NCI-H2171 treated with DMSO at 0.1 percent for 48 hours (cell line): ENCODE data around the gene KRT3.
A peak's percentile ranks its signal among the peaks of the same experiment; 100 is the strongest.

Experiments used
- DNase-seq: peaks from one replicate; lab custom pipeline; 2025; lab: John Stamatoyannopoulos, UW

Gene KRT3

DNA sequence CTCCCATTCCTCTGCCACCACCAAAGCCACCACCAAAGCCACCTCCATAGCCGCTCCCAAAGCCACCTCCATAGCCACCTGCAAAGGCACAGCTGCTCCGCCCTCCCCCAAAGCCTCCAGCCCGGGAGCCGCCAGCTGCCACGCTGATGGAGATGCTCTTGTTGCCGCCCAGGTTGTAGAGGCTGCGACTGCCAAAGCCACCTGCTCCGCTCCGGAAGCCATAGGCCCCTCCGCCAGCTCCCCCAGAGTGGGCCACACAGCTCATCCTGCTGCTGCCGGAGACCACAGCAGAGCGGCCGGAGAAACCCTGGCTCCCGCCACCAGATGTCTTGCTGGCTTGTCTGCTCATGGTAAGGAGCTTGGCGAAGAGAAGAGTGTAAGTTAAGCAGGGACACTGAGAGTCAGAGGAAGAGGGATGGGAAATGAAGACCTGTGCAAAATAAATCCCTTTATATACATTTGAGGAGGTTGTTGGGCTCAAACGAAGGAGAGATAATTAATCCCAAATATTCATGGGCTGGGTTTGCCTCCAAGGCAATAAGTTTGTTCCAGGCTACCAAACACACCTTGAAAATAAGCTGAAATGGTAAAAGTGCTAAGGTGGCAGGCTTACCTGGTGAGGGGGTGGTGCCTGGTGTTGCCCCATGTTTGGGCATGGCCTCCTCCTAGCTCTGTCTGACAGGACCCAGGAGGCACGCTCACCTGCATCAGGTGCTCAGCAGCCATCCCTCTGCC, at the start of gene KRT3:
Gene KRT3 (minus strand): TSS at position 424 of the 735 bp plus-strand sequence. CDS start 75 bp downstream, at position 349.
- DNase-seq = peak; percentile 90

DNA sequence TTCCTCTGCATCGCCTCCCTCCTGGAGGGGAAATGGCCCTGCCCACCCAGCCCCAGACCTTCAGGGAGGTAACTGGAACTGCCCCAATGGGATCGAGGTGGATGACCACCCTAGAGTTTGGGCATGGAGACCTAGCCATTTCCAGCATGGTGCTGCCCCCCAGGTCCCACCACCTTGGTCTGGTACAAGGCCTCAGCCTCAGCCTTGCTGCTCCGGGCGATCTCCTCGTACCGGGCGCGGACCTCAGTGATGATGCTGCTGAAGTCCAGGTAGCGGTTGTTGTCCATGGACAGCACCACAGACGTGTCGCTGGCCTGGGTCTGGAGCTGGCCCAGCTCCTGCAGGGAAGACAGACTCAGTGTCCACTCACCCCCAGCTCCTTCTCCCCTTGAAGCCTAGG, 48.5 kb upstream of the KRT3 start:
- no peak for DNase-seq

DNA sequence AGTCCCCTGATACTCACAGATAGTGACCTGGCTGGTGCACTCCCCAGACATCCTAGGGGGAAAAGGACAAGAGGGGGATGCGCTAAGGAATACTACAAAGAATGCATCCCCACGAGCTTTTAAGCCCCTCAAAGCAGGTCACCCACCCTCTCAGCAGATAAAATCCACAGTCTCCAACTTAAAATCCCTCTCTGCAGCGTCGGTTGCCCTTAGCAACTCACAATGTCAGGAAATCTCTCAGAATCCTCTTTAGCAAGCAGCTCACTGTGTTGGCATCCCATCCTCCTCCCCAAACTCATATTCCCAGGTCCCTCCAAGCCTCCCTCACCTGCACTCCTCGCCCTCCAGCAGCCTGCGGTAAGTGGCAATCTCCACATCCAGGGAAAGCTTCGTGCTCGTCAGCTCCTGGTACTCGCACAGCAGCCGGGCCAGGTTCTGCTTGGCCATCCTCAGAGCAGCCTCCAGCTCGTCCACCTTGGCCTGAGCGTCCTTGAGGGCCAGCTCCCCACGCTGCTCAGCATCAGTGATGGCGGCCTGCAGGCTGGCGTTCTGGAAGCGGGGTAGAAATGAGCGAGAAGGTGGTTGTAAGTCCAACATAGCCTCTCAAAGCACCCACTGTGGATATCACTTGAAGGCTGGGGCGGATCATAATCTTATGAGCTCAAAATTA, 43.7 kb upstream of the KRT3 start:
- DNase-seq = no peak

GRCh38 chr12:52838609-52839435, 42.9 kb upstream of the KRT3 start:
- DNase-seq = no peak

GRCh38 chr12:52837781-52838608, 42.1 kb upstream of the KRT3 start:
- no peak for DNase-seq

DNA sequence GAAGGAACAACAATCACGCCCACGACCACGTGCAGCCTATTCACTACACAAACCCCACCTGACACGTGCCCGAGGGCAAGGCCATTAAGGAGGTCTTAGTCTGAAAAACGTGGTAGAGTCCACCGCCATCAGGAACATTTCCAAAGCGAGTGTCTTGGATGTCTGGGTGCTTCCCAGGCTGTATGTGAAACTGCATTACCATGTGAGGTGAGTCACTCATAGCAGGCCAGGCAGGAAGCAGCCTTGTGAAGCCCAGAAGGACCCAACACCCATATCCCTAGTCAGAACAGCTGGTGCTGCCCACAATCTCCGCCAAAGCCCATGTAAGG, 41.5 kb upstream of the KRT3 start:
- no peak for DNase-seq

- DNase-seq = no peak
Observed at GRCh38 chr12:52836491-52837412, 40.8 kb upstream of the KRT3 start.

- no peak for DNase-seq
Observed at GRCh38 chr12:52836042-52836466, 40.1 kb upstream of the KRT3 start.

DNA sequence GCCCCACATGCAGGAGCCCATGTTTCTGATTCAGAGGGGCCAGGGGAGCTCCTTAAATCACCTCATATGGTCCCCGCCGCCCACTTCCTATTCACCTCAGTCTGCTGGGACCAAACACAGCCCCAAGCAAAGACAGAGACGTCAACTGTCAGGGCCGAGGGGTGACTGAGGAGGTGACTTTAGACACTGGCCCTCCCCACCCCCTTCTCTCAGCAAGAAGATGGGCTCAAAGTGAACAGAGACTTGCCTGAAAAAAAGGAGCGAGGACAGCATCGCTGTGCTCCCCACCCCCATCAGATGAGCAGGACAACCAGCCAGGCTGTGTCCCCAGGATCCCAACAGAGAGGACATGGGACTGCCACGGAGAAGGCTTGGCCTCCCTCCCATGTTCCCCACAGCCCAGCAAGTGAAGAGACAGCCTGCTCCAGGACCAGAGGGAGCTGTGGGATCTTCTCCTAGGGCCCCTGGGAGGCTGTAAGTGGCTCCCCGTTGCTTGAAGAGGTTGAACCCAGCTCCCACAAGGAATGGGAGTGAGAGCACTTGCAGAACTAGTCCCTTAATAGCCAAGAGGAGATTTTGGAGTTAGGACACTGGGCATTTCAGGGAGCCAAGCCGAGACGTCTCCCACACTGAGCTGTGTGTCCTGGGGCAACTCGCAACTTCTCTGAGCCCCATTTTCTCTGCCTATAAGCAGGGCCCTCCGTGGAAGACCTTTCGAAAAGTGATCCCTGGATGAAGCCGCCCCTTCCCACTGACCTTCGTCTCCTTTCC, 39.5 kb upstream of the KRT3 start:
- DNase-seq = no peak

GRCh38 chr12:52834727-52835001, 38.7 kb upstream of the KRT3 start:
- DNase-seq = no peak

- no peak for DNase-seq
Observed at GRCh38 chr12:52833922-52834726, 38.2 kb upstream of the KRT3 start, which contains the start of gene KRT79. Gene KRT79, minus strand, starts transcription at chr12:52834311. Its CDS starts 51 bp downstream, at chr12:52834260.

DNA sequence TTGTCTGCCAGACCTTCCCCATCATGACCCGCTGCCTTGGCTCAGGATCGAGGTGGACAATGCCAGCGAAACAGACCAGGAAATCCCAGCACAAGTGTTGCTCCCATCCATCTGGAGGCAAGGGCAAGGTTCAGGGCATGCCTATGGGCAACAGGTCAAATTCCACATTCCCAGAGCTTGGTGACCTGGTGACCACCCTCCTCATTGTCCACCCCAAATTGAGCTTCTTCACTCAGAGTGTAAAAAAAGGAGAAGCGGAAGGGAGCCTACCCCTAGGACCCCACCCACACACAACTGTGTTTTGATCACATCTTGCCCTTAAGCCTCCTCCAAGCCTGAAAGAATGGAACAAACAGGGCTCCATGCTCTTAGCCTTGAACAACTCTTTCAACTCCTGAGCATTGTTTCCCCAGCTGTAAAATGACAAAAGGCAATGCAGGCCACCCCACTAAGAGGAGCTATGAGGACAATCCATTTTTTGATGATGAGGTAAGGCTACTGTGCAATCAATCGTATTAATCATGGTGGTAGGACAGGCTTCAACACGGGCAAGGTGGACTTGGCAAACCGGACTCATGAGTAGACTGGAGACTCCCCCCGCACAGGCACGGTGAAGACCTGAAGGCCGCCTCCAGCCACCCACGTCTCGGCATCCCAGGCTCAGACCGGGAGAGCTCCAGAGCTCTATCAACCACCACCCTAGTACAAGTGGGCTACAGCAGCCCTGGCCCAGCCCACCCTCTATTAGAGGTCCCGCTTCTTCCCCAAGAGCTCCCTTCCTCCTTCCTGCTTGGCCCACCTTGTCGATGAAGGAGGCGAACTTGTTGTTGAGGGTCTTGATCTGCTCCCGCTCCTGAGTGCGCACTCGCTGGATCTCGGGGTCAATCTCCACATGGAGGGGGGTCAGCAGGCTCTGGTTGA, 37.3 kb upstream of the KRT3 start:
- DNase-seq = no peak

- DNase-seq = no peak
Observed at GRCh38 chr12:52832451-52832850, 36.5 kb upstream of the KRT3 start.

GRCh38 chr12:52831251-52831650, 35.3 kb upstream of the KRT3 start:
- no peak for DNase-seq

GRCh38 chr12:52829986-52830770, 34.3 kb upstream of the KRT3 start:
- no peak for DNase-seq

DNA sequence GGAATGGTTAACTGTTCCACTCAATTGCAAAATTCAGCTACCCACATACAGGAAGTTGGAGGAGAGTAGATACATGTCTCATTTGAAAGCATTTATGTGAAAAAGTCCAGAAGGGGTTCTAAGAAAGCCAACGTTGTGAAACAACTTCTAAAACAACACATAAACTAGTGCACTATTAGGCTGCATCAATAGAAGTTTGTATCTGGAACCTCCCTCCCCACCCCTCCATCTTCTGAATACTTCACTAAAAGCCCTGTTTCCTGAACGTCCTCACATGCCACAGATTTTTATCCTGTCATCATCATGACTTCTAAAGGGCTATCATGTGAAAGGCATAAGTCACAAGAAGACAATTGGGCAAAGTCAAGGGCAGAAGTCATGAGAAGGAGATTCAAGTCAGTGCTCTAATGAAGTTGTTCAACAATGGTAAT, 32.7 kb upstream of the KRT3 start:
- no peak for DNase-seq

DNA sequence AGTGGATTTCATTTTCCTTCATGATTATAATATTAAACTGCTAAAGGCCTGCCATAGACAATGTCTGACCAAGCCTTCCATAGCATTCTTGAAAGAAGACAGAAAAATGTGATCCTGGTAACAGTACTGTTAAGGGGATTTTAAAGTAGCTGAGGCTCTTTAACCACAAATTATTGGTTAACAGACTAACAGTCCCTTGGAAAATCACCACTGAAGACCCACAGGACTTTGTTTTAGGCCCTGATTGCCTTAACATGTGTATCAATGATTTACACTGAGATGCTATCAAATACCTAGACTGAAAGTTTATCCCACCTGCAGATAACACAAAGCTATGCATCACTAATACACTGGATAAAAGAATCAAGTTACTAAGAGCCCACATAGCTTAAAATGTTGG, 32.2 kb upstream of the KRT3 start:
- DNase-seq = no peak
